D721Med (cell line): ENCODE data around the gene COPS8.

Source experiments
- DNase-seq: peaks from one replicate; pipeline ENCODE4 v3.0.0; 2011; ENCODE audit warnings: low spot score; ENCODE audit not compliant: insufficient read length
- FAIRE-seq: peaks from 2 replicates; lab custom pipeline; 2011; peaks lifted over from hg19 to GRCh38; lab: Jason Lieb, UNC
- CTCF ChIP-seq: IDR thresholded peaks from 2 replicates; pipeline ENCODE4 v1.5.1; 2012; ENCODE audit warnings: mild to moderate bottlenecking, control low read depth; ENCODE audit not compliant: insufficient read depth; ENCODE audit errors: missing control alignments

COPS8 gene

GRCh38 chr2:237130562-237131421, 45.1 kb downstream of the COPS8 start:
- DNase-seq (no peak), FAIRE-seq (no peak)
- TF ChIP-seq CTCF = no peak

GRCh38 chr2:237131749-237132533, 46.3 kb downstream of the COPS8 start:
- DNase-seq (no peak), FAIRE-seq (no peak)
- TF ChIP-seq CTCF = no peak

- peak; percentile 33 for TF ChIP-seq CTCF
- DNase-seq (no peak), FAIRE-seq (no peak)
Measured at GRCh38 chr2:237132799-237133198, 47.1 kb downstream of the COPS8 start.

GRCh38 chr2:237134321-237135230, 48.9 kb downstream of the COPS8 start:
- no peak for TF ChIP-seq CTCF
- FAIRE-seq (no peak), DNase-seq (no peak)

GRCh38 chr2:237136824-237137223, 51.1 kb downstream of the COPS8 start:
- TF ChIP-seq CTCF = no peak
- FAIRE-seq (no peak), DNase-seq (no peak)

- no peak for FAIRE-seq
- no peak for DNase-seq
- TF ChIP-seq CTCF = no peak
Measured at GRCh38 chr2:237137626-237138323, 52.1 kb downstream of the COPS8 start.
